ENCODE measurements around the gene CORIN.

CORIN gene

GRCh38 chr4:47651231-47651630 is 186.6 kb downstream of the CORIN start:
- peaks cover 3% of the 10 kb centered on the region for H3K27me3 ChIP-seq
- H3K4me1 ChIP-seq (ENCODE audit: control insufficient read depth in 1 of 2, insufficient read depth in 1 of 2, low read depth in 1 of 2, low read length in 1 of 2): no peaks in the 10 kb centered on the region
- TF ChIP-seq, protein P1, sequence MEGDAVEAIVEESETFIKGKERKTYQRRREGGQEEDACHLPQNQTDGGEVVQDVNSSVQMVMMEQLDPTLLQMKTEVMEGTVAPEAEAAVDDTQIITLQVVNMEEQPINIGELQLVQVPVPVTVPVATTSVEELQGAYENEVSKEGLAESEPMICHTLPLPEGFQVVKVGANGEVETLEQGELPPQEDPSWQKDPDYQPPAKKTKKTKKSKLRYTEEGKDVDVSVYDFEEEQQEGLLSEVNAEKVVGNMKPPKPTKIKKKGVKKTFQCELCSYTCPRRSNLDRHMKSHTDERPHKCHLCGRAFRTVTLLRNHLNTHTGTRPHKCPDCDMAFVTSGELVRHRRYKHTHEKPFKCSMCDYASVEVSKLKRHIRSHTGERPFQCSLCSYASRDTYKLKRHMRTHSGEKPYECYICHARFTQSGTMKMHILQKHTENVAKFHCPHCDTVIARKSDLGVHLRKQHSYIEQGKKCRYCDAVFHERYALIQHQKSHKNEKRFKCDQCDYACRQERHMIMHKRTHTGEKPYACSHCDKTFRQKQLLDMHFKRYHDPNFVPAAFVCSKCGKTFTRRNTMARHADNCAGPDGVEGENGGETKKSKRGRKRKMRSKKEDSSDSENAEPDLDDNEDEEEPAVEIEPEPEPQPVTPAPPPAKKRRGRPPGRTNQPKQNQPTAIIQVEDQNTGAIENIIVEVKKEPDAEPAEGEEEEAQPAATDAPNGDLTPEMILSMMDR (IDR thresholded peaks at IDR 0.05): no peak
- H3K36me3 ChIP-seq: no peaks in the 10 kb centered on the region
- no peak overlapping the region for H3K4me3 ChIP-seq (ENCODE audit: low read depth in 1 of 2, low read length in 1 of 2)
- H3K9me3 ChIP-seq: no peaks in the 10 kb centered on the region
- H3K27ac ChIP-seq: no peak overlapping the region

GRCh38 chr4:47650584-47651130 is 187.2 kb downstream of the CORIN start:
- Histone ChIP-seq H3K27me3 (peaks cover 3% of the 10 kb centered on the region), H3K4me3 (ENCODE audit: low read depth in 1 of 2, low read length in 1 of 2) (no peak overlapping the region), H3K27ac (no peak overlapping the region), H3K4me1 (ENCODE audit: control insufficient read depth in 1 of 2, insufficient read depth in 1 of 2, low read depth in 1 of 2, low read length in 1 of 2) (no peaks in the 10 kb centered on the region), H3K9me3 (no peaks in the 10 kb centered on the region), H3K36me3 (no peaks in the 10 kb centered on the region)
- TF ChIP-seq, protein P1 (IDR thresholded peaks at IDR 0.05): no peak

GRCh38 chr4:47647544-47647943 is 190.3 kb downstream of the CORIN start:
- no peak overlapping the region for H3K4me3 ChIP-seq (ENCODE audit: low read depth in 1 of 2, low read length in 1 of 2)
- no peaks in the 10 kb centered on the region for H3K36me3 ChIP-seq
- no peaks in the 10 kb centered on the region for H3K9me3 ChIP-seq
- TF ChIP-seq, protein P1 (IDR thresholded peaks at IDR 0.05): no peak
- H3K27me3 ChIP-seq: peaks cover 3% of the 10 kb centered on the region
- no peak overlapping the region for H3K27ac ChIP-seq
- no peaks in the 10 kb centered on the region for H3K4me1 ChIP-seq (ENCODE audit: control insufficient read depth in 1 of 2, insufficient read depth in 1 of 2, low read depth in 1 of 2, low read length in 1 of 2)

GRCh38 chr4:47647029-47647428 is 190.8 kb downstream of the CORIN start:
- H3K4me1 ChIP-seq (ENCODE audit: control insufficient read depth in 1 of 2, insufficient read depth in 1 of 2, low read depth in 1 of 2, low read length in 1 of 2): no peaks in the 10 kb centered on the region
- TF ChIP-seq, protein P1 (IDR thresholded peaks at IDR 0.05): no peak
- no peak overlapping the region for H3K27ac ChIP-seq
- peaks cover 3% of the 10 kb centered on the region for H3K27me3 ChIP-seq
- H3K9me3 ChIP-seq: no peaks in the 10 kb centered on the region
- no peaks in the 10 kb centered on the region for H3K36me3 ChIP-seq
- no peak overlapping the region for H3K4me3 ChIP-seq (ENCODE audit: low read depth in 1 of 2, low read length in 1 of 2)

- no peak overlapping the region for H3K27ac ChIP-seq
- no peak overlapping the region for H3K4me3 ChIP-seq (ENCODE audit: low read depth in 1 of 2, low read length in 1 of 2)
- no peaks in the 10 kb centered on the region for H3K9me3 ChIP-seq
- H3K4me1 ChIP-seq (ENCODE audit: control insufficient read depth in 1 of 2, insufficient read depth in 1 of 2, low read depth in 1 of 2, low read length in 1 of 2): no peaks in the 10 kb centered on the region
- TF ChIP-seq, protein P1 (IDR thresholded peaks at IDR 0.05): no peak
- peaks cover 3% of the 10 kb centered on the region for H3K27me3 ChIP-seq
- no peaks in the 10 kb centered on the region for H3K36me3 ChIP-seq
These were observed 191.5 kb downstream of the CORIN start for GRCh38 chr4:47646372-47646771.

DNA sequence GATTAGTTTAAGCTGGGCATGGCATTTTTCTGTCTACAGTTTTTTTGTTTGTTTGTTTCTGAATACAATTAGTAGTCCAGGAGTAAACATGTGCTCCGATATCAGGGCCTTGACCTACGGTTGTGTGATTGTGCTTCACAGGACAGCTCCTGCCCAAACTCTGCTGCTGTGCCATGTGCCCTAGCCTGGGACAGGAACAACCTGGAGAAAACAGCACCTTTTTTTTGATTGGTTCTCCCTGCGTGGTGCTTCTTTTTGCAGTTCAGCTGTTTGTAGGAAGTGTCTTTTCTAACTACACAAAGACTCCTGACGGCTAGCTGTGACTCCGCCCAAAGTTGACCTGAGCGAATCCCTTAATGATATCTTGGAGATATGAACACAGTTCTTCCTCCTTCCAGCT is 194.0 kb downstream of the CORIN start:
- Histone ChIP-seq H3K4me3 (ENCODE audit: low read depth in 1 of 2, low read length in 1 of 2) (no peak overlapping the region), H3K4me1 (ENCODE audit: control insufficient read depth in 1 of 2, insufficient read depth in 1 of 2, low read depth in 1 of 2, low read length in 1 of 2) (no peaks in the 10 kb centered on the region), H3K27me3 (no peaks in the 10 kb centered on the region), H3K27ac (no peak overlapping the region), H3K9me3 (no peaks in the 10 kb centered on the region), H3K36me3 (no peaks in the 10 kb centered on the region)
- TF ChIP-seq, protein P1 (IDR thresholded peaks at IDR 0.05): no peak
